Liver (tissue), 9 donors: ENCODE results near the gene SCUBE3. TPM values are rescaled to one million over a fixed set of nuclear protein-coding genes. Genes with fewer than 3 reads are reported as not detected.

Experiments used
- DNase-seq: peaks from one replicate; pipeline ENCODE4 v3.0.0-alpha.2; 2017; ENCODE audit warnings: low spot score
- H3K27ac ChIP-seq, 2 donors: one replicate each; pipeline ENCODE4 v1.7.0; 2013; ENCODE audit warnings: inconsistent platforms in 2 of 2, low read length in 2 of 2, control low read depth in 1 of 2, low read depth in 1 of 2, mild to moderate bottlenecking in 1 of 2
- H3K27me3 ChIP-seq, 4 donors: one replicate each; pipeline versions ENCODE4 v1.6.1 to v1.7.0; 2013; ENCODE audit warnings: low read length in 3 of 4, inconsistent platforms in 1 of 4, mild to moderate bottlenecking in 1 of 4, moderate library complexity in 1 of 4; ENCODE audit not compliant: control insufficient read depth in 4 of 4, insufficient read depth in 4 of 4
- H3K36me3 ChIP-seq, 4 donors: one replicate each; pipeline versions ENCODE4 v1.6.1 to v1.7.0; 2013; ENCODE audit warnings: low read length in 3 of 4, mild to moderate bottlenecking in 3 of 4, low read depth in 1 of 4, moderate library complexity in 1 of 4; ENCODE audit not compliant: control insufficient read depth in 4 of 4, insufficient read depth in 3 of 4
- H3K4me1 ChIP-seq, 4 donors: one replicate each; pipeline versions ENCODE4 v1.6.1 to v1.7.0; 2013; ENCODE audit warnings: low read length in 3 of 4, mild to moderate bottlenecking in 3 of 4, moderate library complexity in 1 of 4; ENCODE audit not compliant: control insufficient read depth in 4 of 4, insufficient read depth in 4 of 4
- H3K4me3 ChIP-seq, 3 donors: one replicate each; pipeline versions ENCODE4 v1.6.1 to v1.7.0; 2013; ENCODE audit warnings: low read length in 3 of 3, control low read depth in 1 of 3, low read depth in 1 of 3, mild to moderate bottlenecking in 1 of 3
- H3K9ac ChIP-seq, 2 donors: one replicate each; pipeline ENCODE4 v1.7.0; 2013; ENCODE audit warnings: low read length in 2 of 2, mild to moderate bottlenecking in 2 of 2, moderate library complexity in 2 of 2, control low read depth in 1 of 2, low read depth in 1 of 2
- H3K9me3 ChIP-seq, 4 donors: one replicate each; pipeline versions ENCODE4 v1.6.1 to v1.7.0; 2013; ENCODE audit warnings: low read length in 3 of 4; ENCODE audit not compliant: control insufficient read depth in 4 of 4
- ATF3 ChIP-seq: IDR thresholded peaks from 2 replicates; pipeline ENCODE4 v1.6.1; 2016; ENCODE audit warnings: antibody characterized with exemption
- EGR1 ChIP-seq, 2 donors: IDR thresholded peaks; 2 replicates each; pipeline ENCODE4 v1.6.1; 2016 to 2018; ENCODE audit warnings: antibody characterized with exemption in 2 of 2, low read depth in 2 of 2
- FOXA1 ChIP-seq: IDR thresholded peaks from 2 replicates; pipeline ENCODE4 v1.6.1; 2016; ENCODE audit warnings: antibody characterized with exemption
- FOXA2 ChIP-seq: IDR thresholded peaks from 2 replicates; pipeline ENCODE4 v1.6.1; 2016; ENCODE audit warnings: antibody characterized with exemption
- HNF4G ChIP-seq: IDR thresholded peaks from 2 replicates; pipeline ENCODE4 v1.6.1; 2016; ENCODE audit warnings: antibody characterized with exemption
- JUND ChIP-seq, 2 donors: IDR thresholded peaks; 2 replicates each; pipeline ENCODE4 v1.6.1; 2016; ENCODE audit warnings: antibody characterized with exemption in 2 of 2
- MAX ChIP-seq: IDR thresholded peaks from 2 replicates; pipeline ENCODE4 v1.6.1; 2016; ENCODE audit warnings: antibody characterized with exemption
- NR2F2 ChIP-seq: IDR thresholded peaks from 2 replicates; pipeline ENCODE4 v1.6.1; 2016; ENCODE audit warnings: antibody characterized with exemption
- RAD21 ChIP-seq, 2 donors: IDR thresholded peaks; 2 replicates each; pipeline ENCODE4 v1.6.1; 2016; ENCODE audit warnings: antibody characterized with exemption in 2 of 2, mild to moderate bottlenecking in 2 of 2
- YY1 ChIP-seq: IDR thresholded peaks from 2 replicates; pipeline ENCODE4 v1.6.1; 2016; ENCODE audit warnings: antibody characterized with exemption, mild to moderate bottlenecking
- ZBTB33 ChIP-seq: IDR thresholded peaks from 2 replicates; pipeline ENCODE4 v1.6.1; 2016; ENCODE audit warnings: antibody characterized with exemption
- WGBS: extraction: QIAGEN DNeasy Blood & Tissue Kit; methylation state at CpG from one replicate; pipeline ENCODE4 v1.1.7; 2013; 5-methylcytosine and 5-hydroxymethylcytosine counted together
- polyA plus RNA-seq, 2 donors: library from polyadenylated mRNA; stranded (reverse) in 1 of 2; unstranded in 1 of 2; fragments of 200-250 nt in 1 of 2; fragments of >200 nt in 1 of 2; fragmentation: Nextera tagmentation in 1 of 2; extraction: Ambion mirVana in 1 of 2; gene quantifications; one replicate each; pipeline versions ENCODE4 v1.2.1 to v1.2.3, GENCODE V29; 2013 to 2015
- total RNA-seq, 2 donors: library from RNA; depleted of rRNA; stranded (reverse); fragments of >200 nt; gene quantifications; one replicate each; pipeline ENCODE4 v1.2.3, GENCODE V29; 2014
- TF ChIP-seq, protein P1 (sequence below): IDR thresholded peaks from 2 replicates; pipeline ENCODE4 v1.6.1; 2016; ENCODE audit warnings: antibody characterized with exemption, mild to moderate bottlenecking
- TF ChIP-seq, protein P2 (sequence below): fragments of 150-350 bp; IDR thresholded peaks from 2 replicates; pipeline ENCODE4 v1.5.1; 2017; ENCODE audit warnings: improper control_type of control experiment, low read depth, low read length; ENCODE audit not compliant: missing input control
- donor health status: healthy.
- donor health status: healthy.
- donor health status: healthy.
- donor health status: healthy.
- donor health status: healthy.

SCUBE3 gene
- total and polyA plus RNA-seq, 4 donors, result 0.03 to 0.09 (median 0.07) TPM

DNA sequence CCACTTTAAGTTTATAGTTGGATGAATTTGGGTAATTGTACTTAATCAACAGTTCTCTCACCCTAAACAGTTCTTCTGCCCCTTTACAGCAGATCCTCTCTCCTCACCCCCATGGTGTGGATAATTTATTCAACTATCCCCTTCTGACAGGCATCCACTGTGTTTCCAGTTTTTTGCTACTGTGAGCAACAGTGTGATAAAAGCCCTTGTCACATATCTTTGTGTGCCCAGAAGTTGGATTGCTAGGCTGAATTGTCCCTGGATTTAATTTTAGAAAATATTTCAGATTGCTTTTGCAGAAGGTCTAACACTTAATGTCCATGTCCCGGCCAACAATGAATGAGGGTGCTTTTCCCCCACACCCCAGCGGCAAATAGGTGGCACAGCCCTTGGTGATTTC lies 30.5 kb upstream of the SCUBE3 start:
- TF ChIP-seq ZBTB33, result no peak
- TF ChIP-seq, protein P1, sequence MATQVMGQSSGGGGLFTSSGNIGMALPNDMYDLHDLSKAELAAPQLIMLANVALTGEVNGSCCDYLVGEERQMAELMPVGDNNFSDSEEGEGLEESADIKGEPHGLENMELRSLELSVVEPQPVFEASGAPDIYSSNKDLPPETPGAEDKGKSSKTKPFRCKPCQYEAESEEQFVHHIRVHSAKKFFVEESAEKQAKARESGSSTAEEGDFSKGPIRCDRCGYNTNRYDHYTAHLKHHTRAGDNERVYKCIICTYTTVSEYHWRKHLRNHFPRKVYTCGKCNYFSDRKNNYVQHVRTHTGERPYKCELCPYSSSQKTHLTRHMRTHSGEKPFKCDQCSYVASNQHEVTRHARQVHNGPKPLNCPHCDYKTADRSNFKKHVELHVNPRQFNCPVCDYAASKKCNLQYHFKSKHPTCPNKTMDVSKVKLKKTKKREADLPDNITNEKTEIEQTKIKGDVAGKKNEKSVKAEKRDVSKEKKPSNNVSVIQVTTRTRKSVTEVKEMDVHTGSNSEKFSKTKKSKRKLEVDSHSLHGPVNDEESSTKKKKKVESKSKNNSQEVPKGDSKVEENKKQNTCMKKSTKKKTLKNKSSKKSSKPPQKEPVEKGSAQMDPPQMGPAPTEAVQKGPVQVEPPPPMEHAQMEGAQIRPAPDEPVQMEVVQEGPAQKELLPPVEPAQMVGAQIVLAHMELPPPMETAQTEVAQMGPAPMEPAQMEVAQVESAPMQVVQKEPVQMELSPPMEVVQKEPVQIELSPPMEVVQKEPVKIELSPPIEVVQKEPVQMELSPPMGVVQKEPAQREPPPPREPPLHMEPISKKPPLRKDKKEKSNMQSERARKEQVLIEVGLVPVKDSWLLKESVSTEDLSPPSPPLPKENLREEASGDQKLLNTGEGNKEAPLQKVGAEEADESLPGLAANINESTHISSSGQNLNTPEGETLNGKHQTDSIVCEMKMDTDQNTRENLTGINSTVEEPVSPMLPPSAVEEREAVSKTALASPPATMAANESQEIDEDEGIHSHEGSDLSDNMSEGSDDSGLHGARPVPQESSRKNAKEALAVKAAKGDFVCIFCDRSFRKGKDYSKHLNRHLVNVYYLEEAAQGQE, result no peak
- no peak for TF ChIP-seq FOXA2
- no peak for TF ChIP-seq FOXA1
- no peak for TF ChIP-seq EGR1 (IDR thresholded peaks at IDR 0.05; ENCODE audit: low read depth in 2 of 2)
- no peak for TF ChIP-seq NR2F2
- no peak for TF ChIP-seq RAD21 (IDR thresholded peaks at IDR 0.05)
- Histone ChIP-seq H3K27me3 (no peaks in the 10 kb centered on the region), H3K9me3 (no peaks in the 10 kb centered on the region), H3K4me1 (peaks cover 0 to 4% (median 0%) of the 10 kb centered on the region in 4 donors), H3K4me3 (no peak overlapping the region), H3K9ac (no peak overlapping the region), H3K36me3 (no peaks in the 10 kb centered on the region), H3K27ac (no peak overlapping the region)
- WGBS, result 97% methylated on average over 2 of the region's 2 CpGs
- DNase-seq, result no peak

- 97% methylated on average over 2 of the region's 2 CpGs for WGBS
- H3K4me3 ChIP-seq, result no peak overlapping the region
- TF ChIP-seq MAX, result no peak
- TF ChIP-seq ATF3, result no peak
- TF ChIP-seq, protein P1, result no peak
- TF ChIP-seq ZBTB33, result no peak
- no peak for TF ChIP-seq YY1
- TF ChIP-seq, protein P2, sequence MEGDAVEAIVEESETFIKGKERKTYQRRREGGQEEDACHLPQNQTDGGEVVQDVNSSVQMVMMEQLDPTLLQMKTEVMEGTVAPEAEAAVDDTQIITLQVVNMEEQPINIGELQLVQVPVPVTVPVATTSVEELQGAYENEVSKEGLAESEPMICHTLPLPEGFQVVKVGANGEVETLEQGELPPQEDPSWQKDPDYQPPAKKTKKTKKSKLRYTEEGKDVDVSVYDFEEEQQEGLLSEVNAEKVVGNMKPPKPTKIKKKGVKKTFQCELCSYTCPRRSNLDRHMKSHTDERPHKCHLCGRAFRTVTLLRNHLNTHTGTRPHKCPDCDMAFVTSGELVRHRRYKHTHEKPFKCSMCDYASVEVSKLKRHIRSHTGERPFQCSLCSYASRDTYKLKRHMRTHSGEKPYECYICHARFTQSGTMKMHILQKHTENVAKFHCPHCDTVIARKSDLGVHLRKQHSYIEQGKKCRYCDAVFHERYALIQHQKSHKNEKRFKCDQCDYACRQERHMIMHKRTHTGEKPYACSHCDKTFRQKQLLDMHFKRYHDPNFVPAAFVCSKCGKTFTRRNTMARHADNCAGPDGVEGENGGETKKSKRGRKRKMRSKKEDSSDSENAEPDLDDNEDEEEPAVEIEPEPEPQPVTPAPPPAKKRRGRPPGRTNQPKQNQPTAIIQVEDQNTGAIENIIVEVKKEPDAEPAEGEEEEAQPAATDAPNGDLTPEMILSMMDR, result no peak
- TF ChIP-seq HNF4G, result no peak
- TF ChIP-seq EGR1 (IDR thresholded peaks at IDR 0.05; ENCODE audit: low read depth in 2 of 2), result no peak
- no peak for TF ChIP-seq JUND (IDR thresholded peaks at IDR 0.05)
- no peak for TF ChIP-seq RAD21 (IDR thresholded peaks at IDR 0.05)
- no peak overlapping the region for H3K9ac ChIP-seq
- H3K9me3 ChIP-seq, result no peaks in the 10 kb centered on the region
- H3K27me3 ChIP-seq, result no peaks in the 10 kb centered on the region
- DNase-seq, result no peak
- no peaks in the 10 kb centered on the region for H3K36me3 ChIP-seq
- no peak overlapping the region for H3K27ac ChIP-seq
- H3K4me1 ChIP-seq, result peaks cover 0 to 4% (median 0%) of the 10 kb centered on the region in 4 donors
Observed at GRCh38 chr6:35183935-35184334, 29.8 kb upstream of the SCUBE3 start.
